NCI-H748 treated with DMSO at 0.1 percent for 48 hours (cell line): ENCODE results near the gene SPECC1.
"Not testable (repeated sequence)": the region's sequence is repeated elsewhere in the genome, so short reads cannot be mapped to it uniquely, and the experiment has no call there.

Experiments used
- DNase-seq: peaks from one replicate; lab custom pipeline; 2025; lab: John Stamatoyannopoulos, UW

Gene SPECC1

GRCh38 chr17:20092973-20093626, 83.9 kb downstream of the SPECC1 start:
- DNase-seq: peak; percentile 38

GRCh38 chr17:20094777-20095176, 85.6 kb downstream of the SPECC1 start:
- no peak for DNase-seq

GRCh38 chr17:20095336-20096080, 86.3 kb downstream of the SPECC1 start:
- peak; percentile 63 for DNase-seq

GRCh38 chr17:20096430-20096829, 87.3 kb downstream of the SPECC1 start:
- no peak for DNase-seq

GRCh38 chr17:20097330-20097729, 88.2 kb downstream of the SPECC1 start:
- DNase-seq: no peak

- no peak for DNase-seq
Observed at GRCh38 chr17:20098314-20098713, 89.2 kb downstream of the SPECC1 start.

- DNase-seq: not testable (repeated sequence)
Observed at GRCh38 chr17:20100806-20101205, 91.6 kb downstream of the SPECC1 start.

- DNase-seq: no peak
Observed at GRCh38 chr17:20103454-20104446, 94.6 kb downstream of the SPECC1 start.

GRCh38 chr17:20105539-20106280, 96.6 kb downstream of the SPECC1 start:
- DNase-seq: no peak

- DNase-seq: not testable (repeated sequence)
Observed at GRCh38 chr17:20106446-20106845, 97.3 kb downstream of the SPECC1 start.

GRCh38 chr17:20109076-20109475, 99.9 kb downstream of the SPECC1 start:
- DNase-seq: no peak

GRCh38 chr17:20111538-20111937, 102.4 kb downstream of the SPECC1 start:
- no peak for DNase-seq

- no peak for DNase-seq
Observed at GRCh38 chr17:20114466-20114865, 105.3 kb downstream of the SPECC1 start.

- peak; percentile 52 for DNase-seq
Observed at GRCh38 chr17:20116683-20117309, 107.6 kb downstream of the SPECC1 start.

GRCh38 chr17:20118280-20118679, 109.1 kb downstream of the SPECC1 start:
- DNase-seq: no peak

- no peak for DNase-seq
Observed at GRCh38 chr17:20120836-20121235, 111.7 kb downstream of the SPECC1 start.

- peak; percentile 41 for DNase-seq
Observed at GRCh38 chr17:20121359-20122253, 112.4 kb downstream of the SPECC1 start.

- DNase-seq: no peak
Observed at GRCh38 chr17:20122254-20122879, 113.2 kb downstream of the SPECC1 start.

GRCh38 chr17:20123209-20123608, 114.0 kb downstream of the SPECC1 start:
- DNase-seq: no peak

- DNase-seq: no peak
Observed at GRCh38 chr17:20125724-20126123, 116.6 kb downstream of the SPECC1 start.
